ENCODE data around the gene ITGA5. TPM values are rescaled to one million over a fixed set of nuclear protein-coding genes. Genes with fewer than 3 reads are reported as not detected.

ITGA5 gene
- total and polyA plus RNA-seq, 7 donors: 13.7 to 244 (median 39.7) TPM

GRCh38 chr12:54447917-54448316 lies 28.9 kb upstream of the ITGA5 start:
- Histone ChIP-seq H3K27me3 (ENCODE audit: insufficient read depth in 3 of 3, low read length in 2 of 3) (no peaks in the 10 kb centered on the region), H3K9me3 (no peaks in the 10 kb centered on the region), H3K4me1 (peaks cover 7% of the 10 kb centered on the region), H3K4me3 (no peak overlapping the region), H3K36me3 (ENCODE audit: insufficient read depth in 1 of 2, low read depth in 1 of 2) (no peaks in the 10 kb centered on the region), H3K27ac (no peak overlapping the region)
- 82 to 88% (median 83%) methylated on average over 2 of the region's 2 CpGs for WGBS, 3 donors
- intact Hi-C loops (cut with DNase I): no loop called here
- ATAC-seq: no peak
- TF ChIP-seq CTCF (IDR thresholded peaks at IDR 0.05): no peak
- no peak for DNase-seq

- Histone ChIP-seq H3K36me3 (ENCODE audit: insufficient read depth in 1 of 2, low read depth in 1 of 2) (no peaks in the 10 kb centered on the region), H3K4me1 (peaks cover 14% of the 10 kb centered on the region), H3K27ac (no peak overlapping the region), H3K27me3 (ENCODE audit: insufficient read depth in 3 of 3, low read length in 2 of 3) (no peaks in the 10 kb centered on the region), H3K9me3 (no peaks in the 10 kb centered on the region), H3K4me3 (no peak overlapping the region)
- intact Hi-C loops (cut with DNase I): no loop called here
- no peak for ATAC-seq
- DNase-seq: no peak
- no peak for TF ChIP-seq CTCF (IDR thresholded peaks at IDR 0.05)
These were observed 25.1 kb upstream of the ITGA5 start for GRCh38 chr12:54444206-54444605.

GRCh38 chr12:54443446-54443845 lies 24.4 kb upstream of the ITGA5 start:
- Histone ChIP-seq H3K36me3 (ENCODE audit: insufficient read depth in 1 of 2, low read depth in 1 of 2) (no peaks in the 10 kb centered on the region), H3K27me3 (ENCODE audit: insufficient read depth in 3 of 3, low read length in 2 of 3) (no peaks in the 10 kb centered on the region), H3K9me3 (no peaks in the 10 kb centered on the region), H3K4me3 (no peak overlapping the region), H3K4me1 (peaks cover 15% of the 10 kb centered on the region), H3K27ac (no peak overlapping the region)
- intact Hi-C loops (cut with DNase I): no loop called here
- ATAC-seq: peak in 2 of 4 donors; percentile 17 to 28
- no peak for DNase-seq
- no peak for TF ChIP-seq CTCF (IDR thresholded peaks at IDR 0.05)
- 72 to 89% (median 73%) methylated on average over 4 of the region's 4 CpGs for WGBS, 3 donors

- no peak for ATAC-seq
These were observed 23.9 kb upstream of the ITGA5 start for GRCh38 chr12:54442961-54443360.

More at GRCh38 chr12:54442961-54443360, 23.9 kb upstream of the ITGA5 start:
- H3K27ac ChIP-seq: no peak overlapping the region
- WGBS, 3 donors: 58 to 78% (median 60%) methylated on average over 1 of the region's 1 CpG
- DNase-seq: no peak
- no peaks in the 10 kb centered on the region for H3K36me3 ChIP-seq (ENCODE audit: insufficient read depth in 1 of 2, low read depth in 1 of 2)
- peaks cover 15% of the 10 kb centered on the region for H3K4me1 ChIP-seq
- intact Hi-C loops (cut with DNase I): no loop called here
- no peaks in the 10 kb centered on the region for H3K9me3 ChIP-seq
- H3K27me3 ChIP-seq (ENCODE audit: insufficient read depth in 3 of 3, low read length in 2 of 3): no peaks in the 10 kb centered on the region
- no peak for TF ChIP-seq CTCF (IDR thresholded peaks at IDR 0.05)
- no peak overlapping the region for H3K4me3 ChIP-seq
